Spinal cord (tissue), 10 donors: ENCODE measurements around the gene PRKRIP1. TPM values are rescaled to one million over a fixed set of nuclear protein-coding genes. Genes with fewer than 3 reads are reported as not detected.
A peak's percentile ranks its signal among the peaks of the same experiment; 100 is the strongest.
"Not testable (repeated sequence)": the region's sequence is repeated elsewhere in the genome, so short reads cannot be mapped to it uniquely, and the experiment has no call there.

Experiments
- DNase-seq, 6 donors: peaks; one replicate each; pipeline versions ENCODE4 v3.0.0 to v3.0.0-alpha.2; 2013 to 2015; ENCODE audit warnings: low spot score in 6 of 6, low read depth in 4 of 6
- H3K27ac ChIP-seq: one replicate; pipeline ENCODE4 v1.5.1; 2013; ENCODE audit warnings: low read depth, low read length, control low read depth
- H3K27me3 ChIP-seq: one replicate; pipeline ENCODE4 v1.6.1; 2013; ENCODE audit warnings: low read length; ENCODE audit not compliant: control insufficient read depth, insufficient read depth
- H3K36me3 ChIP-seq: one replicate; pipeline ENCODE4 v1.6.1; 2013; ENCODE audit warnings: low read length; ENCODE audit not compliant: control insufficient read depth, insufficient read depth
- H3K4me1 ChIP-seq: one replicate; pipeline ENCODE4 v1.6.1; 2013; ENCODE audit warnings: low read length; ENCODE audit not compliant: control insufficient read depth, insufficient read depth
- H3K4me3 ChIP-seq: one replicate; pipeline ENCODE4 v1.5.1; 2013; ENCODE audit warnings: low read depth, low read length, control low read depth
- H3K9me3 ChIP-seq: one replicate; pipeline ENCODE4 v1.6.1; 2013; ENCODE audit warnings: low read length; ENCODE audit not compliant: control insufficient read depth, insufficient read depth
- WGBS: methylation state at CpG from one replicate; pipeline ENCODE4 v1.1.5; 2013; ENCODE audit warnings: missing lambda C conversion rate; ENCODE audit not compliant: insufficient coverage; 5-methylcytosine and 5-hydroxymethylcytosine counted together
- long read RNA-seq, 4 donors: transcript quantifications; one replicate each; lab custom pipeline, GENCODE V29; 2026
- polyA plus RNA-seq, 2 donors: library from polyadenylated mRNA; unstranded; fragments of 120-200 nt; gene quantifications; one replicate each; pipeline ENCODE4 v1.2.1, GENCODE V29; 2013; ENCODE audit not compliant: insufficient read length in 2 of 2
- total RNA-seq, 2 donors: library from RNA; depleted of rRNA in 1 of 2; stranded (reverse); fragments of 120-200 nt in 1 of 2; fragments of >200 nt in 1 of 2; gene quantifications; one replicate each; pipeline versions ENCODE4 v1.2.3 to v1.2.4, GENCODE V29; 2013 to 2014
- donor health status: healthy.

PRKRIP1 gene, protein sequence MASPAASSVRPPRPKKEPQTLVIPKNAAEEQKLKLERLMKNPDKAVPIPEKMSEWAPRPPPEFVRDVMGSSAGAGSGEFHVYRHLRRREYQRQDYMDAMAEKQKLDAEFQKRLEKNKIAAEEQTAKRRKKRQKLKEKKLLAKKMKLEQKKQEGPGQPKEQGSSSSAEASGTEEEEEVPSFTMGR
- total RNA-seq (10 to 100 TPM; 17.0 to 35.3 TPM), polyA plus RNA-seq (10 to 100 TPM; 47.0 to 57.8 TPM)
- long read RNA-seq, donor 1, transcript PRKRIP1-201 (6 exons, 2,159 nt), result major isoform, 14 of 294 reads
- long read RNA-seq, donor 1, partial matches to known transcripts, result 262 of 294 reads
- long read RNA-seq, donor 1, other reads (novel, unspliced or antisense), result 11 of 294 reads
- long read RNA-seq, donor 2, partial matches to known transcripts, result 0 of 4 reads
- long read RNA-seq, donor 2, other reads (novel, unspliced or antisense), result 0 of 4 reads
- long read RNA-seq, donor 3, transcript PRKRIP1-201 (6 exons, 2,159 nt), result major isoform, 9 of 106 reads
- long read RNA-seq, donor 3, partial matches to known transcripts, result 11 of 106 reads
- long read RNA-seq, donor 3, other reads (novel, unspliced or antisense), result 85 of 106 reads
- long read RNA-seq, donor 4, transcript PRKRIP1-201 (6 exons, 2,159 nt), result major isoform, 6 of 520 reads
- long read RNA-seq, donor 4, partial matches to known transcripts, result 501 of 520 reads
- long read RNA-seq, donor 4, other reads (novel, unspliced or antisense), result 10 of 520 reads

DNA sequence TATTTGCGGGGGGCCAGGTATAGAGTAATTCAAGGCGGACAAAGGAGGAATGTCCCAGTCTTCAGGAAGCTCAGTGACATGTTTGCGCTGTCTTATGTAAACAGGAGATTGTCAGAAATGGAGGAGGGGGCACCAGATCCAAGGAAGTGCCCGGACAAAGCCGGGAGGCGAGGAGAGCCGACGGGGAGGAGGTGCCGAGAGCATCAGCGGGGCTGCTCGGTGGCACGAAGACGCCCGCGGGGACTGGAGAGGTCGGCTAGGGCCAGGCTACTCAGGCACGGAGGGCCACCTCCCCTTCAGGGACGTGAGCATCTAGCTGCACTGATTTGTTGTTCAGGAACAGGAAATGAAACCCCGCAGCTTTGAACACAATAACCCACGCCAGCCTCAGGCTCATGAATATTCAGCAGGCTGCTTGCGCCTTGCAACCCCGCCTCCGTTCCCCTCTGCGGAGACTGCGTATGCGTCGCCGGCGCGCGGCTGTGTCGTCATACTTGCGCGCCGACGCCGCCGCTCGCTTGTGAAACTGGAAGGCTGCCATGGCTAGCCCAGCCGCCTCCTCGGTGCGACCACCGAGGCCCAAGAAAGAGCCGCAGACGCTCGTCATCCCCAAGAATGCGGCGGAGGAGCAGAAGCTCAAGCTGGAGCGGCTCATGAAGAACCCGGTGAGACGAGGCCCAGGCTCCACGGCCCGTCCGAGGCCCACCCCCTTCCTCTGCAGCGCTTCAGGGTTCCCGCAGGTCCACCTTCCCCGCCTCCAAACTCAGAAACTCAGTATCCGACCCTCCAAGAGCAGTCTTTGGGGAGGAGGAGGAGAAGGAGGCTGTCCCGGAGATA, at the start of gene PRKRIP1:
PRKRIP1 (plus strand) TSS at position 491 of the 837 bp plus-strand sequence; CDS start at position 540, 49 bp downstream.
- H3K27ac ChIP-seq, result peak within 1 kb of the TSS; percentile 96
- no peaks in the 10 kb centered on the region for H3K27me3 ChIP-seq
- peaks cover 34% of the 10 kb centered on the region for H3K36me3 ChIP-seq
- under 1% methylated on average over 50 of the region's 59 CpGs for WGBS
- peak within 1 kb of the TSS; percentile 94 for H3K4me3 ChIP-seq
- H3K9me3 ChIP-seq, result no peaks in the 10 kb centered on the region
- peaks cover 21% of the 10 kb centered on the region for H3K4me1 ChIP-seq
- DNase-seq, result peak; percentile 78 to 99 (median 85)

DNA sequence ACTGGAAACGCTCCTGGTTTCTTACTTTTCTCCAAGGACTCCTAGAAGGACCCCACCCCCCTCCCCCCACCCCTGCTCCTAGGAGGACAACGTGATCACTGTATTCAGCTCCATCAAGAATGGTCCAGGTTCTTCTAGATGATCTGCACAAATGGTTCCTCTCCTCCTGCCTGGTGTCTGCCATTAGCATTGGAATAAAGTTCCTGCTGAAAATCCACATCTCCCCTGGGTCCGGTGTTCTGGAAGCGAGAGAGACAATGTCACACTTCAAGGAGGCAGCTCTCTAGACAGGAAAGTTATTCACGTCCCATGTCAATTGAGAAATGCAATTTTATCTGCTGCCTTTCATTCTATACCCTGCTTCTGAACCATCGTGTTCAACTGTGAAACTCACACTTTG, 49.2 kb upstream of the PRKRIP1 start:
- not testable (repeated sequence) for H3K9me3 ChIP-seq, H3K4me1 ChIP-seq, H3K4me3 ChIP-seq, H3K27me3 ChIP-seq, H3K27ac ChIP-seq, H3K36me3 ChIP-seq, DNase-seq
- WGBS, result no CpG with 5 or more reads among the region's 6 CpGs

DNA sequence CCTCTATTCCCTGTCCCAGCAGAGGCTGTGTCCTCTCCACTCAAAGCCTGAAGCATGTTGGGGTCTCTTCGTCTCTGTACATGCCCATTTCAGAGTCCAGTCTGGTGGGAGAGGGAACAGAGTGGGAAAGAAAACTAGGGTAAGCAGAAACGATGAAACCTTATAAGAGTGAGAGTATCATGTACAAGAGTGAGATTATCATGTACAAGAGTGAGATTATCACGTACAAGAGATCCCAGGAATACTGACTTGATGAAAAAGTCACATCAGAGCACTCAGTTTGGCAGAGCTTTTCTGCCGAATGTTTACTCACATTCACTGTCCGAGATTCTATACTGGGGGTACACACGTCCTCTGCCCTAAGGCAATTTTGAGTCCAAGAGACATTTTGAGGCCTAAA, 39.8 kb upstream of the PRKRIP1 start, which contains the start of gene SPDYE6:
SPDYE6 (minus strand) TSS at position 101 of the 400 bp plus-strand sequence. CDS start 421 bp downstream, outside the sequence.
- H3K4me3 ChIP-seq, H3K27me3 ChIP-seq, H3K27ac ChIP-seq, DNase-seq, H3K36me3 ChIP-seq, H3K4me1 ChIP-seq, H3K9me3 ChIP-seq: not testable (repeated sequence)
- no CpG with 5 or more reads among the region's 6 CpGs for WGBS

DNA sequence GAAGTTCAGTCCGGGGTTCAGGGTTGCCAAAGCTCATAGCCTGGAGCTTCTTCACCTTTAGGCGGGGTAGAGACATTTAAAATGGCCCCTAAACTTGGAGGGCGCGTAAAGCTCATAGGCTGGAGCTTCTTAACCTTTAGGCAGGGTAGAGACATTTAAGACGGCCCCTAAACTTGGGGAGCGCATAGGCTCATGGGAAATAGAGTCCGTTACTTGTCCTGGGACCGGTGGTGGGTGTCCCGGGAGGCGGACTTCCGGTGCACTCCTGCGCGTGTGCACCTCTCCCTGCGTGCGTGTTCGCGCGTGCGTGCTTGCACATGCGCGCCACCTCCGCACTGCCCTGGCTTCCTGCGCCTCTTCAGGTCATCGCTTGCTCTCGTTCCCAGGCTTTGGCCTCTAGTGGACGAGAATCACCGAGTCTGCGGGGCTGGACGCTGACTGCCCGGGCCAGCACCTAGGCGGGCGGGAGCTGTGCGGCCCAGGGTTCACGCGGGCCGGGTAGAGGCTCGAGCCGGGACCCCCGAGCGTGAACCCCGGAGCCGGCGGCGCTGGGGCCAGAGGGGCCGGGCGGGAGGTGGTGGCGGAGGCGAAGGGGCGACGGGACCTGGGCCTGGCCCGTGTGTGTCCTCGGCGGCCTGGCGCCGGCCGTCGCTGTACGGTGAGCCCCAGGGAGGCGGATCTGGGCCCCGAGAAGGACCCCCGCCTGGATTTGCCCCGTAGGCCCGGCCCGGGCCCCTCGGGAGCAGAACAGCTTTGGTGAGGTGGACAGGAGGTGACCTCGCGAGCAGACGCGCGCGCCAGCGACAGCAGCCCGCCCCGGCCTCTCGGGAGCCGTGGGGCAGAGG, 32.4 kb upstream of the PRKRIP1 start:
- not testable (repeated sequence) for H3K36me3 ChIP-seq, H3K27me3 ChIP-seq, H3K9me3 ChIP-seq, H3K4me1 ChIP-seq
- peak; percentile 87 to 100 (median 92) for DNase-seq
- WGBS, result under 1% methylated on average over 76 of the region's 76 CpGs
- peak overlapping the region; percentile 52 for H3K4me3 ChIP-seq
- peak overlapping the region; percentile 64 for H3K27ac ChIP-seq

DNA sequence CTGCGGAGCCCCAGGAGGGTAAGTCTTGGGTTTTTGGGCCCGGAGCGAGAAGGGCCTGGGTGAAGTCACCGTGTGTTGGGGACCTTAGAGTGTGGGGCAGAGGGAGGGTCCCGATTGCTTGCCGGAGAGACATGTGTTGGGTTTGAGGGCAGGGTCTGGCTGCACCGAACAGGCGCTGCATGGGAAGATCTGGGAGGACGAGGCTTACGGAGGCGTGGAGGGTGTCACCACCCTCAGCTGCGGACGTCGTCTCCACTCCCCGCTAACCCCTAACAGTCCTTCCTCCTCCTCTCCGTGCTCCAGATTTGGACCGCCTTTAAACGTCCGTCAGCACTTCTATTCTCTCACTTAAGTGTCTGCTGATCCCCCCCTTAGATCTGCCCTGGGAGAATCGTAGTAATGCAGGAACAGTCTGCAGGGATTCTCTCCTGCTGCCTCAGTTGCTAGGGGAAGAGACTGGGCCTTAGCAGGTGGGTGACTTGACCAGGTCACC, 31.7 kb upstream of the PRKRIP1 start:
- Histone ChIP-seq H3K27ac (peak overlapping the region; percentile 64), H3K4me3 (peak overlapping the region; percentile 52)
- not testable (repeated sequence) for H3K36me3 ChIP-seq, H3K4me1 ChIP-seq, H3K9me3 ChIP-seq, H3K27me3 ChIP-seq, DNase-seq
- 0% methylated on average over 1 of the region's 20 CpGs for WGBS

DNA sequence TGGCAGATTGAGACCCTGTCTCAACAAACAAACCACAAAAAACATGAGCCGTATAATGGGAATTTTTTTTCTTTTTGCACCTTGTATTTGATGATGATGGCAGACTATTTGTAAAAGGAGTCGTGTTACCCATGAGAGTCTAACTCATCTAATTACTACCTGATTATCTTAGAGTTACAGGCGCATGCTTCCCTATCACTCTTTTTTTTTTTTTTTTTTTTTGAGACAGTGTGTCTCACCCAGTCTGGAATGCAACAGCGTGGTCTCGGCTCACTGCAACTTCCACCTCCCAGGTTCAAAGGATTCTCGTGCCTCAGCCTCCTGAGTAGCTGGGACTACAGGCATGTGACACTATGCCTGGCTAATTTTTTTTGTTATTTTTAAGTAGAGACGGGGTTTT, 30.8 kb upstream of the PRKRIP1 start:
- H3K27me3 ChIP-seq, H3K4me1 ChIP-seq, H3K9me3 ChIP-seq, H3K36me3 ChIP-seq, H3K27ac ChIP-seq, DNase-seq, H3K4me3 ChIP-seq: not testable (repeated sequence)
- no CpG with 5 or more reads among the region's 7 CpGs for WGBS

DNA sequence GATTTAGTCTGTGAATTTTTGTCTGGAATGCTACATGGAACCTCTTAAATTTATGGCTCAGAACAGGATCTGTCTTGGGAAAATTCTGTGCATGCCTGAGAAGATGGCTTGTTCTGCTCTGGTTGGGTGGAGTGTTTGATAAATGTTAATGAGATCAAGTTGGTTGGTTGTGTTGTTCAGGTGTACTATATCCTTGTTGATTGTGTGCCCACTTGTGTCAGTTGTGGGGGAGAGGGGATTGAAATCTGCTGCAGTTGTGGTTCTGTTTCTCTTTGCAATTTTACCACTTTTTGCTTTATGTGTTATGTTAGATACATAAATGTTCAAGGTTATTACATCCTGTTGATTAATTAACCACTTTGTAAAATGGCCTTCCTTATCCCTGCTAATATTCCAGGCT, 26.1 kb upstream of the PRKRIP1 start:
- not testable (repeated sequence) for H3K4me1 ChIP-seq, DNase-seq, H3K4me3 ChIP-seq, H3K36me3 ChIP-seq, H3K27me3 ChIP-seq, H3K9me3 ChIP-seq, H3K27ac ChIP-seq

DNA sequence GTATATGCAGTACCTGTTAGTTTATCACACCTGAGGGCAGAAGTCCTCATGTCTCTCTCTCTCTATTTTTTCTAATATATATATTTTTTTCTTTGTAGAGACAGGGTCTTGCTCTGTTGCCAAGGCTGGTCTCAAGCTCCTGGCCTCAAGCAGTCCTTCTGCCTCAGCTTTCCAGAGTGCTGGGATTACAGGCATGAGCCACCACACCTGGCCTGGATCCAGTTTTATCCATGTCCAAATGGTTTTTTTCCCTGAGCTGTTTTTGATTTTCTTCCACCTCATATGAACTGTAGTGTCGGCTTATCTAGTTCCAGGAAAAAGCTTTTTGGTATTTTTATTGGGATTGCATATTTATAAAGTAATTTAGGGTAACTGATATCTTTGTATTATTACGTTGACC, 23.4 kb upstream of the PRKRIP1 start:
- H3K4me3 ChIP-seq, DNase-seq, H3K36me3 ChIP-seq, H3K27ac ChIP-seq, H3K4me1 ChIP-seq, H3K27me3 ChIP-seq, H3K9me3 ChIP-seq: not testable (repeated sequence)
- WGBS, result no CpG with 5 or more reads among the region's 2 CpGs
